HepG2 (cell line): Measurements from ENCODE around the gene CCR9.

Source experiments
- CEBPB ChIP-seq: IDR thresholded peaks from 2 replicates; pipeline ENCODE4 v1.6.1; 2011; ENCODE audit warnings: low read depth, low read length, improper control_type of control experiment, borderline replicate concordance
- CTCF ChIP-seq: sonication (generic); formaldehyde crosslinking; IDR thresholded peaks from 2 replicates; pipeline ENCODE4 v1.5.0; 2020; ENCODE audit warnings: mild to moderate bottlenecking, missing genetic modification reagents, moderate library complexity
- NFE2L2 ChIP-seq: fragments of 150-350 bp; IDR thresholded peaks from 2 replicates; pipeline ENCODE4 v1.6.1; 2014; ENCODE audit warnings: low read length
- SMAD3 ChIP-seq: sonication (generic); formaldehyde crosslinking; IDR thresholded peaks from 2 replicates; pipeline ENCODE4 v1.4.0; 2020; ENCODE audit warnings: missing genetic modification reagents
- ZBTB8A ChIP-seq: sonication (generic); formaldehyde crosslinking; IDR thresholded peaks from 2 replicates; pipeline ENCODE4 v1.4.0; 2020; ENCODE audit warnings: mild to moderate bottlenecking, low read depth, missing genetic modification reagents, borderline replicate concordance
- ZNF501 ChIP-seq: sonication (generic); formaldehyde crosslinking; IDR thresholded peaks from 2 replicates; pipeline ENCODE4 v1.5.1; 2020; ENCODE audit warnings: mild to moderate bottlenecking, moderate library complexity, missing genetic modification reagents
- ZNF747 ChIP-seq: sonication (generic); formaldehyde crosslinking; IDR thresholded peaks from 2 replicates; pipeline ENCODE4 v1.8.1; 2023; ENCODE audit warnings: missing genetic modification reagents, mild to moderate bottlenecking, borderline replicate concordance
- TF ChIP-seq, protein P1 (sequence below): sonication (generic); formaldehyde crosslinking; conservative IDR thresholded peaks from 2 replicates; pipeline ENCODE4 v1.4.0; 2020; ENCODE audit warnings: missing genetic modification reagents

- TF ChIP-seq NFE2L2 (no peak), ZNF501 (CRISPR knock-in tag) (no peak), CEBPB (no peak), CTCF (CRISPR knock-in tag) (no peak), ZBTB8A (CRISPR knock-in tag) (no peak), SMAD3 (CRISPR knock-in tag) (no peak), ZNF747 (CRISPR knock-in tag) (no peak)
- TF ChIP-seq, protein P1, sequence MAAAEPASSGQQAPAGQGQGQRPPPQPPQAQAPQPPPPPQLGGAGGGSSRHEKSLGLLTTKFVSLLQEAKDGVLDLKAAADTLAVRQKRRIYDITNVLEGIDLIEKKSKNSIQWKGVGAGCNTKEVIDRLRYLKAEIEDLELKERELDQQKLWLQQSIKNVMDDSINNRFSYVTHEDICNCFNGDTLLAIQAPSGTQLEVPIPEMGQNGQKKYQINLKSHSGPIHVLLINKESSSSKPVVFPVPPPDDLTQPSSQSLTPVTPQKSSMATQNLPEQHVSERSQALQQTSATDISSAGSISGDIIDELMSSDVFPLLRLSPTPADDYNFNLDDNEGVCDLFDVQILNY (CRISPR knock-in tag): no peak
Measured at GRCh38 chr3:45905755-45906154, 19.4 kb downstream of the CCR9 start.
